Activated naive CD8-positive, alpha-beta T cell (primary cell): ENCODE measurements around the gene TBC1D1.

ENCODE experiments used
- H3K27ac Mint-ChIP-seq: one replicate; pipeline ENCODE4 v1.8.0; 2021; ENCODE audit warnings: mixed read lengths
- H3K27me3 Mint-ChIP-seq: one replicate; pipeline ENCODE4 v1.8.0; 2021; ENCODE audit warnings: mixed read lengths
- H3K36me3 Mint-ChIP-seq: one replicate; pipeline ENCODE4 v1.8.0; 2021; ENCODE audit warnings: mixed read lengths
- H3K4me1 Mint-ChIP-seq: one replicate; pipeline ENCODE4 v1.8.0; 2021; ENCODE audit warnings: low read depth, mixed read lengths
- H3K4me3 Mint-ChIP-seq: one replicate; pipeline ENCODE4 v1.8.0; 2021; ENCODE audit warnings: mild to moderate bottlenecking, mixed read lengths
- H3K9me3 Mint-ChIP-seq: one replicate; pipeline ENCODE4 v1.8.0; 2021; ENCODE audit warnings: low read depth, mixed read lengths

The TBC1D1 gene

DNA sequence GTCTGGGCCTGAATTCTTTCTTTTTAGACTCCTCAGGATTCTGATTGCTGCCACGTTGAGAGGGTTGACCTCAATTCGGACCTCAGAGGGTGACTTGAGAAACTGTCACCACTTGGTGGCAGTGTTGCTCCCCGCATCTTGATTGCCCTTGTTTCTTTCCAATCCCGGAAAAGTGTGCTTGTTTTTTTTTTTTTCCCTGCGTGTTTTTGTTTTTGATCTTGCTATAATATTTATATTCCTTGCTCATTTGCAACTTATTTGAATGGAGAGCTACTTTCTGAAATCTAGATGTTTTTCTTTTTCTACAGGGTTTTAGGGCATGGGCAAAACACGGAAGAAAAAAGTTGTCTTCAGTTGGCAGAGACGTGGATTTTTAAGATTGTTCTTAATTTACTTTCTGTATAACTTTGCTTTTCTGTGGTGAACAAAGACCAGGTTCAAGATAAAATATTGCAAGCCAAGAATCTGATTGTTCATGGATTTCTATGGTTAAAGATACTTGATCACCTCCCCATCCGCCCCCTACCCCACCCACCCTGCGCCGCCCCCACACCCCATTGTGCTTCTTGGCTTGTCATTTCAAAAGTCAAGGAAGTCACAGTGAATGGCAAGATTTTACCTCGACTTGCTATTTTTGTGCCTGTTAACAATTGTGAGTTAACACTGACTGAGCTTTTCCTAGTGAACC is 171.3 kb downstream of the TBC1D1 start:
- Mint-ChIP-seq H3K27ac (peak overlapping the region; percentile 86), H3K4me3 (peak overlapping the region; percentile 90), H3K4me1 (peaks cover 14% of the 10 kb centered on the region), H3K27me3 (no peaks in the 10 kb centered on the region), H3K9me3 (no peaks in the 10 kb centered on the region), H3K36me3 (peaks cover 2% of the 10 kb centered on the region)

DNA sequence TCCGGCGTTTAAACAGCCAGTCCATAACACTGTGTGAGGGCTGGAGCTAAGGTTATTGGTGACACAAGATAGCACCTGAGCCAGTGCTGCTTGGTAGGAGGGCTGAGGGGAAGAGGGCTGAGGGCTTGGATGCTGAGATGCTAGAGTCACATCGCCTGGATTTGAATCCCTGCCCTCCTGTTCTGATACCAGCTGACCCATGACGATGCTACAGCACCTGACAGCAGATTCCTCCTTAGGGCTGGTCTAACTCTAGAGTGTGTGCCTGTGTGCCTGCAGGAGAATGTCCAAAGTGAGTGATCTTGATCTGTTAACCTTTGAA is 171.9 kb downstream of the TBC1D1 start:
- H3K9me3 Mint-ChIP-seq = no peaks in the 10 kb centered on the region
- peaks cover 2% of the 10 kb centered on the region for H3K36me3 Mint-ChIP-seq
- peaks cover 14% of the 10 kb centered on the region for H3K4me1 Mint-ChIP-seq
- peak overlapping the region; percentile 28 for H3K4me3 Mint-ChIP-seq
- no peaks in the 10 kb centered on the region for H3K27me3 Mint-ChIP-seq
- H3K27ac Mint-ChIP-seq = peak overlapping the region; percentile 47

DNA sequence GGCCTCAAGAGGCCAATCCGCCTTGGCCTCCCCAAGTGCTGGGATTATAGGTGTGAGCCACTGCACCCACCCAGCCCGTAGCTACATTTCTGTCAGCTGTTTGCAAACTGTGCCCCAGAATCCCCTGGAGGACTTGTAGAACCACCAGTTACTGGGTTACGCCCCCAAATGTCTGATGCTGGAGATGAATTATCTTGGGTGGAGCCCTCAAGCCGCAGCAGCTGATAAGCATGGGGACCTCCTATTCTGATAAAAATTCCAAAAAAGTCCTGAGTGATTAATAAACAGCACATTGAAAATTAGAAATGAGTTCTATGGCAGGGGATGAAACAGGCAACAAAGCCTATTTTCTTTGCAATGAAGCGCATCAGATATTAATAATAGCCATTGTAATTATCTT is 174.3 kb downstream of the TBC1D1 start:
- H3K9me3 Mint-ChIP-seq = no peaks in the 10 kb centered on the region
- H3K27ac Mint-ChIP-seq = no peak overlapping the region
- H3K4me1 Mint-ChIP-seq = peaks cover 22% of the 10 kb centered on the region
- H3K36me3 Mint-ChIP-seq = peaks cover 4% of the 10 kb centered on the region
- no peak overlapping the region for H3K4me3 Mint-ChIP-seq
- H3K27me3 Mint-ChIP-seq = no peaks in the 10 kb centered on the region

DNA sequence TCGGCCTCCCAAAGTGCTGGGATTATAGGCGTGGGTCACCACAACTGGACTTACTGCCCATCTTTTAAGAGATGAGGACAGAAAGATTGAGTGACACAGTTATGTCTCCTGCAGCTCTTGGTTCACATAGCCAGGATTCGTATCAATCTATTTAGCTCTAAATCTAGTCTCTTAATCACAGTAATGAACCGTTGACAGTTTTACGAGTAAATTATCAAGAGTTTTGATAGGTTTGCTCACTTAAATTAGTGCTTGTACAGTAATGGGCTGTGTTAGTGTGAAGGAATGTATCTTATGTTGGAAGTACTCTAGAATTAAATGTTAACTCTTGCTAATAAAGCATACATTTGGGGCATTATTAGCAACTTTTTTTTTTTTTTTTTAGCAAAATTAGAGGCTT is 175.0 kb downstream of the TBC1D1 start:
- H3K4me1 Mint-ChIP-seq = peaks cover 22% of the 10 kb centered on the region
- peaks cover 4% of the 10 kb centered on the region for H3K36me3 Mint-ChIP-seq
- H3K27ac Mint-ChIP-seq = no peak overlapping the region
- no peaks in the 10 kb centered on the region for H3K27me3 Mint-ChIP-seq
- H3K4me3 Mint-ChIP-seq = no peak overlapping the region
- no peaks in the 10 kb centered on the region for H3K9me3 Mint-ChIP-seq

DNA sequence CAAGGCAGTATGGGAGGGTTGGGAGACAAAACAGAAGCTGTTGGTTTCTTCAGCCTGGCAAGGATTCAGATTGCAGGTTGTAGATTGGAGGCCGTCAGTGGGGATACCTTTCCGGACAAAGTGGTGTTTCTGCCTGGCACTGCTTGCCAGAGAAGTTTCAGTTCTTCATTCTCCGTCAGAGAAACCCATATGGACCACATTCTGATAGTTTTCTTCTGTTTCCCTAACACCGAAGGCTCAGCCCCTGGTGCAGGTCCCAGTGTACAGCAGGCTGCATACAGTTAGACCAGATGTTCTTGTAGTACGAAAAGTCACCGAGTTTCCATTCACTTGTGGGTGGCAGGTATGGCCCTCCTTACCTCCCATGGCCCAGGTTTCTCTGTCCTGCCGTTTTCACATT is 176.6 kb downstream of the TBC1D1 start:
- no peak overlapping the region for H3K4me3 Mint-ChIP-seq
- H3K27ac Mint-ChIP-seq = no peak overlapping the region
- no peaks in the 10 kb centered on the region for H3K27me3 Mint-ChIP-seq

DNA sequence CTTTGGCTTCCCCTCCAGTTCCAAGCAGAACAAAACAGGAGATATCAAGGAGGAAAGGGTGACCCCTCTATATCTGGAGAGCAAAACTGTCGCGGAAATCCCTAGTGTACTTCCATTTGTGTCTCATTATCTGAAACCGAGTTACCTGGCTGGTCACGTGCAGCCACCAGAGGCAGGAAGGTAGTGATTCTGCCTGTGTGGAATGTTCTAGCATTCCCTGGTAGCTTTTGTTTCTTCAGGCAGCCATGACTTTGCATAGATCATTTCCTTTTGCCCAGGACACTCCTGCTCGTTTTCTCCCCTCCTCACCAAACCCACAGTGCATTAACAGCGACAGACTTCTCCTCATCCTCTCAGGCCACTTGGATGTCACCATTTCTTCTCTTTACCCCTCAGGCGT is 177.2 kb downstream of the TBC1D1 start:
- no peaks in the 10 kb centered on the region for H3K9me3 Mint-ChIP-seq
- peaks cover 11% of the 10 kb centered on the region for H3K4me1 Mint-ChIP-seq
- H3K4me3 Mint-ChIP-seq = no peak overlapping the region
- peaks cover 11% of the 10 kb centered on the region for H3K36me3 Mint-ChIP-seq
- no peaks in the 10 kb centered on the region for H3K27me3 Mint-ChIP-seq
- peak overlapping the region; percentile 2 for H3K27ac Mint-ChIP-seq

More for the DNA sequence above, 176.6 kb downstream of the TBC1D1 start:
- Mint-ChIP-seq H3K36me3 (peaks cover 6% of the 10 kb centered on the region), H3K9me3 (no peaks in the 10 kb centered on the region), H3K4me1 (peaks cover 14% of the 10 kb centered on the region)

DNA sequence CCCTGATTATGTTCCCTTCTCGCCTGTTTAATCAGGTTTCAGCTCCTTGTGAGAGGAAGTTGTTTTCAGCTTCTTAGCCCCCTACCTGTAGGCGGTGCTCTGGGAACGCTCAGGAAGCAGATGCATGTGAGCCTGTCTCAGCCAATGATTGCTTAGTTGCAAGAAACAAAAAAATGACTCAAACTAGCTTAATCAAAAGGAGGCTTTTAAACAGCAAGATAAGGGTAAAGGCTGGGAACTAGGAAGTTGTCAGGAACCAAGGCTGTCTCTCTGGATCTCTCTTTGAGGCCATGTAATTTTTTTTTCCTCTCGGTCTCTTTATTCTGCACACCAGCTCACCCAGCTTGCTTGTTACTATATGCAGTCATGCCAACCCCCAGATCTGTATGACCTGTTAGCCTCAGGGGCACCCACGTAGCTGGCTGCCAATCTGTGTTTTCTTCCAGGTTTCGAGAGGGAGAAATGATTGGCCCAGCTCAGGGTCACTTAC is 178.4 kb downstream of the TBC1D1 start:
- H3K27ac Mint-ChIP-seq = no peak overlapping the region
- no peaks in the 10 kb centered on the region for H3K9me3 Mint-ChIP-seq
- H3K4me1 Mint-ChIP-seq = peaks cover 10% of the 10 kb centered on the region
- H3K27me3 Mint-ChIP-seq = no peaks in the 10 kb centered on the region
- H3K4me3 Mint-ChIP-seq = no peak overlapping the region
- peaks cover 9% of the 10 kb centered on the region for H3K36me3 Mint-ChIP-seq

DNA sequence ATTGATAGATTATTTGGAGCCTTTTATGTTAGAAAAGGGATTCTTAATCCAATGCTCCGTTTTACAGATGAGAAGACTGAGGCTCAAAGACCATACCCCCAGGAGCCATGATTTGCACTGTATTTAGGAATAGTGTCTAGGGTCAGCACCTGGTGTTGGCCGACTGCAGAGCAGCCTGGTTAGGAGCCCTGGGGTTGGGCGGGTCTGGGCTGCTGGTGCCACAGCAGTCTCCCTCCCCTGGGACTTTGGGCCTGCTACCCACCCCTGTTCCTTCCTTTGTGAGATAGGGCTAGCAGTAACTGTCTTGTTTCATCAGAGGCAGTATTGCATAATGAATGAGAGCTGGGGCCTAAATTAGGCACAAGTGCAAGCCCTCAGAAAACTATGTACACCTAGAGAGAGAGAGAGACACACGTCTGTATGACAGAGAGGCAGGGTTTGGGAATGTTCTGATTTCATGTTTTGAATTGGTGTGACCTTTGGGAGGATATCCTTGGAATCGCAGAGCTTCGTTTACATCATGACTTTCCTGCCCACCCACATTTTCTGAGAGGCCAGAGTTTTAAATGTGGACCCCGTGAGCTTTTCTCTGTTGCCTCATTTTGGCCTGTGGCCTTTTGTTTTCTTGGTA is 181.0 kb downstream of the TBC1D1 start:
- H3K36me3 Mint-ChIP-seq = peaks cover 25% of the 10 kb centered on the region
- no peaks in the 10 kb centered on the region for H3K9me3 Mint-ChIP-seq
- H3K4me1 Mint-ChIP-seq = peaks cover 14% of the 10 kb centered on the region
- no peak overlapping the region for H3K27ac Mint-ChIP-seq
- no peaks in the 10 kb centered on the region for H3K27me3 Mint-ChIP-seq
- no peak overlapping the region for H3K4me3 Mint-ChIP-seq

DNA sequence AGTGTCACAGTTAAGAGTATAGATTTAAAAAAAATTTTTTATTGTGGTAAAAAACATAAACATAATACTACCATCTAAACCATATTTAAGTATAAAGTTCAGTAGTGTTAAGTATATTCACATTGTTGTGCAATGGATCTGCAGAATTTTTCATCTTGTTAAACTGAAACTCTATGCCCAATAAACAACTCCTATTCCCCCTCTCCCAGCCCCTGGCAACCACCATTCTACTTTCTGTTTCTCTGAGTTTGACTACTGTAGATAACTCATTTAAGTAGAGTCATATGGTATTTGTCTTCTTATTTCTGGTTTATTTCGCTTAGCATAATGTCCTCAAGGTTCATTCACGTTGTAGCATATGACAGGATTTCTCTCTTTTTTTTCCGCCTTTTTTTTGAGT is 181.7 kb downstream of the TBC1D1 start:
- Mint-ChIP-seq H3K4me3 (no peak overlapping the region), H3K9me3 (no peaks in the 10 kb centered on the region), H3K27me3 (no peaks in the 10 kb centered on the region), H3K27ac (no peak overlapping the region), H3K36me3 (peaks cover 27% of the 10 kb centered on the region), H3K4me1 (peaks cover 14% of the 10 kb centered on the region)

DNA sequence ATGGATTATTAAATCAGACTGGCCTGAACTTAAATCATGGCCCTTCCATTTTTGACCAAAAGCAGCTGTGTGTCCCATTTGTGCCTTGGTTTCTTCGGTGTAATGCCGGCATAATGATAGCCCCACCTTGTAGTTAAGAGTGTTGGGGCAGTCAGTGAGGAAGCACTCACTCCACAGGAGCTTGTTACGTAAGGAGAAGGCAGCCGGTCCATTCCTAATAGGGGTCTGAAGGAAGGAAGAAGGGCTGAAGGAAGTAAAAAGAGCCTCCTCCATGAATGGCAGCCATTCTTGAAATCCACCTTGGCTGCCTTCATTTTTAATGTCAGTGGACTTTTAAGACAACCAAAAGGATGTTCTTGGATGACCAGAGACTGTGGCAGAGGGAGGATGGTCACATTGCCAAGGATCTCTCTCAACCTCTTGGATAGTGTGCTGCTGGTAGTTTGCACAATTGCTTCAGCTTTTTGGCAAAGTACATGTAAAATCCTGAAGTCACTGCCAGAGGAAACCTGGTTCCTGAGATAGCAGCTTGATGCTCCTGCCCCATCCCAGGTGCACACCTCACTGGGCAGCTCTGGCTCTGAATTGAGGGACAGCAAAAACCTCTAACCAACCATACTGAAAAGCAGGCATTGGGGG is 182.8 kb downstream of the TBC1D1 start:
- H3K36me3 Mint-ChIP-seq = peaks cover 29% of the 10 kb centered on the region
- H3K4me1 Mint-ChIP-seq = peaks cover 12% of the 10 kb centered on the region
- H3K27me3 Mint-ChIP-seq = no peaks in the 10 kb centered on the region
- H3K27ac Mint-ChIP-seq = no peak overlapping the region
- H3K9me3 Mint-ChIP-seq = no peaks in the 10 kb centered on the region
- H3K4me3 Mint-ChIP-seq = no peak overlapping the region

DNA sequence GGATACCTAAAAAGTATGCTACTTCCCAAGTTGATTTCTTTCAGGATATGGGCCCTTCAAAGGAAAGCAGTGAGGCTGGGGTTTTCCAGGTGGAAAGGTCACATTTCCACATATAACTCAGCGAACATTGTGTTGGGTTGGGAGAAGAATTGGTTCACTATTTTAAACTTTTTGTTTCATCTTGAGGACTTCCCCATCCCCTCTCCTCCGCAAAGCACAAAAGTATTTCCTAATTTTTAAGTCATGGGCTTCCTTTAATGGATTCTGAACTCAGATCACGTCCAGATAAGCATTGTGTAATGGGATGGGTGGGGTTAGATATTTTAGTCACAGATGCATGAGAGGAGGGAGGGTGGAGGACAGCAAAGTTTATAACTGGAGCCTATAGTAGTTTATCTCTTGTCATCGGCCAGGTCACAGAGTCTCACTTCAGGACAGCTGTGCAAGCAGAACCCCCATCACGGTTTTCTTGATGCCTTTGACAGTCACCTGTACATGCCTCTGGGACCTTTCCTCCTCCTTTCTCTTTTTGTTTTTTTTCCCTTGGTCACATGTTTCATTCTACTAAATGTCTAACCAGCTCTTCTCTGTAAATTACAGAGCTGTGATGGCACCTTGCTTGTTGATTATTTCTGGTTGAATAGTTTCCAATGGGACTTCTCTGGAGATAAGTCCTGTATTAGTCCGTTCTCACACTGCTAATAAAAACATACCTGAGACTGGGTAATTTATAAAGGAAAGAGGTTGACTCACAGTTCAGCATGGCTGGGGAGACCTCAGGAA is 184.7 kb downstream of the TBC1D1 start:
- Mint-ChIP-seq H3K27ac (peak overlapping the region; percentile 11), H3K4me1 (peaks cover 10% of the 10 kb centered on the region), H3K4me3 (no peak overlapping the region), H3K36me3 (peaks cover 31% of the 10 kb centered on the region), H3K9me3 (no peaks in the 10 kb centered on the region), H3K27me3 (no peaks in the 10 kb centered on the region)

DNA sequence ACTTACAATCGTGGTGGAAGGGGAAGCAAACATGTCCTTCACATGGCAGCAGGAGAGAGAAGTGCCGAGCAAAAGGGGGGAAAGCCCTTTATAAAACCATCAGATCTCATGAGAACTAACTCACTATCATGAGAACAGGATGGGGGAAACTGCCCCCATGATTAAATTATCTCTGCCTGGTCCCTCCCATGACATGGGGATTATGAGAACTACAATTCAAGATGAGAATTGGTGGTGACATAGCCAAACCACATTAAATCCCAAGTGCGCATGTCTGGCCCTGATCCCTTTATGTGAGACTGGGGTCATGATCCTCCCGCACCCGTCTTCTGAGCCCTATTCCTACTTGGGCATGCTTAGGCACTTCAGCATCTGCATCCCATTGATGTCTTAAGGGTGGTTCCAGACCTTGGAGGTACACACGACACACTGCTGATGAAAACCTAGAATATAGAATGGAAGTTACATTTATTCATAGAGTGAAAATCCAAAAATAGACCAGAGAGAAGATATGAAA is 185.3 kb downstream of the TBC1D1 start:
- H3K27ac Mint-ChIP-seq = peak overlapping the region; percentile 11
- H3K27me3 Mint-ChIP-seq = no peaks in the 10 kb centered on the region
- peaks cover 32% of the 10 kb centered on the region for H3K36me3 Mint-ChIP-seq
- H3K9me3 Mint-ChIP-seq = no peaks in the 10 kb centered on the region
- H3K4me1 Mint-ChIP-seq = peaks cover 10% of the 10 kb centered on the region
- no peak overlapping the region for H3K4me3 Mint-ChIP-seq

DNA sequence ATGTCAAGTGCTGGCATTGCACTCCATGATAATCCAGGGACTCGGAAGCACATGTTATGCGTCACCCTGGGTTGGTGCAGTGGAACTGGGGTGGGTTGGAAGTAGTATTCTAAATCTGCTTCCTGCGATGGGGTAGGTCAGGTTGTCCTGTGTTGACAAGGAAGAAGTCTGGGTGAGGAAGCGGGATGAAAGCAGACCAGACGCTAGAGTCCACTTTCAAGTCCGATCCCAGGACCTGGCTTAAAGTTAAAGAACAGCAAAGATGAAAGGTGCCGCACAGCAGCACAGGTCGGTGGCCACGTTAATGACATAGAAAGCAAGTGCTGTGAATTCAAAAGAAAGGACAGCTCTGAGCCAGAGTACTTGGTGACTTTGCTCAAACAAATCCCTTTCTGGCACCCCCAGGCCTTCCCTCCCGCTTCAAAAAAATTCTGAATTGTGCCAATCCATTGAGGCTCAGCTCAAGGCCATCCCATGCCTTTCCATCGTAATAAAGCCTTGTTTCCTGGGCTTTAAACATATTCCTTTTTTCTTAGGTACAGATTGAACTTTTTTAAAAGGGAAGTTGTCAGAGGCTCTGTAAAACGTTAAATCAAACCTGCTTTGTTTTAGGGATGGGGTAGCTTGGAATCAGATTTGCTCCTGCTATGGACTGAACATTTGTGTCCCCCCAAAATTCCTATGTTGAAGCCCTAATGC is 187.1 kb downstream of the TBC1D1 start:
- Mint-ChIP-seq H3K36me3 (peaks cover 37% of the 10 kb centered on the region), H3K27me3 (no peaks in the 10 kb centered on the region), H3K4me3 (no peak overlapping the region), H3K4me1 (peaks cover 7% of the 10 kb centered on the region), H3K27ac (no peak overlapping the region), H3K9me3 (no peaks in the 10 kb centered on the region)

DNA sequence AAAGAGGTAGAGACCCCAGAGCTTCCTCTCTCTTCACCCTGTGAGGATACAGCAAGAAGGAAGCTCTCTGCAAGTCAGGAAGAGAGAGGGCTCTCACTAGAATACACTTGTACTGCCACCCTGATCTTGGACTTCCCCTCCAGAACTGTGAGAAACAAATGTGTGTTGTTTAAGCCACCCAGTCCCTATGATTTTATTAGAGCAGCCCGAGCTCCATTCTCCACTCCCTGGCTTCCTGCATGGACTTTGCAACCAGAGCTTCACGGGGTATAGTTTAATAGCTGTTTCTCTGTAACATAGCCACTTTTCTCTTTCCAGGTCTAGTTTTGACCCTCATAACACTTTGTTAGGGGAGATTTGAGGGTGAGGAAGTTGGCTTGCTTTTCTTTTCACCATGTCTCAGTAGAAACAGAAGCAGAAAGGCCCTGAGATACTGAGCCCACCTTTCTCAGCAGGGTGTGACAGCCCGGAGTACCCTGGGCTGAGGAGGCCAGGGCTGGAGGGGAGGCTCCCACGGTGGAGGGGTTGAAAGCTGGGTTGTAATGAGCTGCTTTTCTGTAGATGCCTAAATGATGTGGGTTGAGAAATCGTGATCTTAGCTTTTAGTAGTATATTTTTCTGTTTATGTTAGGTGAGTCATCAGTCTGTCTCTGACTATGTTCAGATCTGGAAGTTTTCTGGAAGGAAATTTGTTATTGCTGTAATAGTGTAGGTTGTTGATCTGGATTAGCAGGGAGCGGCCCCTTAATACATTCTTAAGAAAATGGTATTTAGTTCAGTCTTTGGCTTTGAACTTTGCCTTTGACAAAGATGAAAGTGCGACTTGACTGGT is 187.9 kb downstream of the TBC1D1 start:
- no peaks in the 10 kb centered on the region for H3K27me3 Mint-ChIP-seq
- no peaks in the 10 kb centered on the region for H3K9me3 Mint-ChIP-seq
- H3K27ac Mint-ChIP-seq = no peak overlapping the region
- peaks cover 38% of the 10 kb centered on the region for H3K36me3 Mint-ChIP-seq
- H3K4me1 Mint-ChIP-seq = peaks cover 7% of the 10 kb centered on the region
- no peak overlapping the region for H3K4me3 Mint-ChIP-seq
